ENCODE measurements around the gene PCSK6.
"Not testable (repeated sequence)": the region's sequence is repeated elsewhere in the genome, so short reads cannot be mapped to it uniquely, and the experiment has no call there.

PCSK6 gene

DNA sequence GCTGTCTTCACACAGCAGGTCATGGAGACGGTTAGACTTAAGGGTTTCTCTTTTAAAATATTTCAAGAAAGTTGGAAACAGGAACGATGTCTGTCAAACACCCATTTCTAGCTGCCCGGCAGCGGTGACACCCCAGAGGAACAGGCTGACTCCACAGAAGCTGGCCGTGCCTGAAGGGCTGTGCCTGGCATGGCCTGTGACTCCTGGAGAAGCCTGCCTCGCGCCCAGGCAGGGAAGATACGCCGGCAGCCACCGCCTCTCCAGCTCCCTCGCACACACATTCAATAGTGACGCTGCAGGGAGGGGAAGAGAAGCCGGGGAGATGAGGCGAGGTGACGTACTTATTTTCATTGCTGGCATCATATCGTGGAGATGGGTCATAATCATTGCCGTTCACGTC lies 59.9 kb downstream of the PCSK6 start:
- no peak for DNase-seq (ENCODE audit: low spot score)

DNA sequence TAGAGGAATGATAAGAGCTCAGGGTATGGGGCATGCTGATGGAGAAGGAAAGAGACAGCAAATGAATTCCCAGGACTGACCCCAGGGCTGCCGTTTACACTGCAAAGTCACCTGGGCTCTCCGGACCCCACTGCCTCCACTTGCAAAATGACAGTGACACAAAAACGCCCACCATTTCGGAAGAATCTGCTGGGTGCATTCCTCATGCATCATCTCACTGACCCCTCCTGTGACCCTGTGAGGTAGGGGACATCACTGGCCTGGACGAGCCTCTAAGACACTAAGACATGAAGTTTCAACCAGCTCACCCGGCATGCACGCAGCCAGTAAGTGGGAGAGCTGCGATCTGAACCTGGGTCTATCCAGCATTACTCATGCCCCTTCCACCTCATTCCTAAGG lies 60.3 kb downstream of the PCSK6 start:
- no peak for DNase-seq (ENCODE audit: low spot score)

DNA sequence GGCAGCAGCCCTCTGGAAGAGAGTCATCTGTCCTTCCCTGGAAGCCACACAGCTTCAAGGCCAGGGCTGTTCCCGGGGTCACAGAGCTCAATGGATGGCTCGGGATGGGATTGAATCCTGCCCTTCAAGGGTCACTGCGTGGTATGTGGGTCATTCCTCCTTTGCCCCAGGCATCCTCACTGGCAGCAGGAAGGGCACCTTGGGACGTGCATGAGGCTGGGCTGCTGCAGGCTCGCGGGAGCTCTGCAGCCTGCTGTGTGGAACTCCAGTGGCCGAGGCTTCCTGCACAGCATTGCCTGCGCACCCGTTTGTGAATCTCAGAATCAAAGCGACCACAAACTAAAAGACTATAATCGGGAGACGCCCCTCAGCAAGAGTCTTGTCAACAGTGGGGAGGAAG lies 60.7 kb downstream of the PCSK6 start:
- DNase-seq (ENCODE audit: low spot score), result no peak

DNA sequence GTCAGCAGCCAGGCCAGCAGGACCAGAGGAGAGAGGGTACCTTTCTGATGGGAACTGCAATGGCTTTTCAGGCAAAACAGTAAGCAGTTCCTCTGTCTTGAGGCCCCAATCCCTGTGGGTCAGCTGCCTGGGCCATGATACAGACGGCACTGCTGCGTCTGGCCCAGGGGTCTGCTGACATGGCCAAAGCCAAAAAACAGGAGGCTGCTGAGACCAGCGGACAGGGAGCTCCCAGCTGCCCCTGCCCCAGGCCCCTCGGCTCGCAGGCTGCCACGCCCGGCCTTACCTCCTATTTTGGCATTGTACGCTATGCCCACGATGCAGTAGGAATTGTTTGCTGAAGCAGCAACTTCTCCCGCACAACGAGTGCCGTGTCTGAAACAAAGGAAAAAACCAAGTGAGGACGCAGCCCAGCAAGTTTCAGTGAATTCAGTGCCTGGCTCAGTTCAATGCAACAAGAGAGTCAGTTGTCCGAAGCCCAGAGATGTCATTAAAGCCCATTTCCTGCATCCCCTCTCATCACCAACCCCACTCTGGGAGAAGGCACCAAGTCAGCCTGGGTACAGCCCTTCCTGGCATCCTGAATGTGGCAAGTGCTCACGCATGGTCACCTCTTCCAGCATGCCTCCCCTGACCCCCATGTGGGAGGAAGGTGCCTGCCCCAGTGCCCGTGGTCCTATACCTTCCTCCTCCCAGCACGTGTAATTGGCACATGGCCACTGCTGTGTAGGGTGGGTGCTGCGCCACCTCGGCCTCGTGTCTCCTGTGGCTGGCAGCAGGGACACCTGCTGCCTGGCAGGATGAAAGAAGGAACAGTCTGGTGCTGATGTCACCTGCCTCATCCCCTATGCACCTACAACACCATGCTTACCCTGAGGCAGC lies 61.7 kb downstream of the PCSK6 start:
- DNase-seq (ENCODE audit: low spot score), result no peak

DNA sequence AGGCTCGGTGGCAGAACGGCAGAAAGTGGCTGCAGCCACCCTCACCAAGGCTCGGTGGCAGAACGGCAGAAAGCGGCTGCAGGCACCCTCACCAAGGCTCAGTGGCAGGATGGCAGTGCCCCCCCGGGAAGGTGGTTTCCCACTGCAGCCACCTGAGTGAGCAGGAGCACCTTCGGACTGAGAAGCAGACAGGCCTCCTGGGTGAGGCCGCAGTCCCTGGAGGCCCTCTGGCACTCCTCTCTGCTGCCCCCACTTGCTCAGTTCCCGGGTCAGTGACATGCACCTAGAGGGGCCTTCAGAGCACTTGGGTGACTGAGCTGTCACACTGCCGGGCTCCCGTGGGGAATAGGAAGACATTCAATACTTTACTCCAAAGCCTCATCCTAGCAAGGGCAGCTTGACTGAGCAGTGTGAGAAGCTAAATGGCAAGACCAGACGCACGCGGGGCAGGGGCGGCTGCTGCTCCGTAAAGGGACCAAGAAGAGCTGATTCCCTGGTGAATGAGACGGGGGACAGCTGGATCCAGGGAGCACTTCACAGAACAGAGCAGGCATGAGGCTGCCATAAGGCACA lies 62.7 kb downstream of the PCSK6 start:
- no peak for DNase-seq (ENCODE audit: low spot score)

DNA sequence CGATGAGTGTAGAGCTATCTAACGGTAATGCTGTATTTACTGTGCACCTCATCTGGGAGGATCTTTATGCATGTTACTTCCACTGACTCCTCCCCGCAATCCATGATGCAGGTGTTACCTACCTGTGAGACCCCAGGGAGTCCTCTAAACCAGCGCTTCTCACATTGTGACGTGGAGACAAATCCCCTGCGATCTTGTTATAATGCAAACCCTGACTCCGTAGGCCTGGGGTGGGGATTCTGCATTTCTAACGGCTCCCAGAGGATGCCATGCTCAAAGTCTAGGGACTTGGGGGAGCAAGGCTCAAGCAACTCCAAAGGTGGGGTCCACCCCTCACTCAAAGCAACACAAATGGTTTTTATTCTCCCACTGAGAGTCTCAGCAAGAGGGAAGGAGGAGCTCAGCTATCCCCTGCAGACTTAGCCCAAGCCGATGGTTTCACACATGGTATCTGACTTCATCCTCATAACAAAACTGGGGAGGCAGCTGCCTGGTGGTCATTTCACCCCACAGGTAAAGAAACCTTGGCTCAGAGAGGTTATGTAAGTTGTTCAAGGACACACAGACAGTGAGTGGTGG lies 63.6 kb downstream of the PCSK6 start:
- DNase-seq (ENCODE audit: low spot score), result no peak

DNA sequence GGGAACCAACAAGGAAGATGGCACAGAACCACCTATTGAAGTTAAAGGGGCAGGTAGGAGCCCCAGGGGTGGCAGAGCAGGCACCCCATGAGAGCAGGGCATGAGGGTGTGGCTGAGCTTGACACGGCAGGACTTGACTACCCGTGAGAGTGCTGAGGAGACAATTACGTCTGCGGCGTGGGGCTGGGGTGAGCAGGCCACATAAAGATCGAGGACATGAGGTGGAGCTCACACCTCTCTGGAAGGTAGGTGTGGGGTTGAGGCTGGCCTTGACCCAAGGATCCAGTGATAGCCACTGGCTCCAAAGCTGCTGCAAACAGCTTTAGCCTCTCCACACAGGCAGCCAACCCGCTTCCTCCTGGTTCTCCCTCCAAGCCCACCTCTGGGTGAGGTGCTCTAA lies 64.5 kb downstream of the PCSK6 start:
- no peak for DNase-seq (ENCODE audit: low spot score)

DNA sequence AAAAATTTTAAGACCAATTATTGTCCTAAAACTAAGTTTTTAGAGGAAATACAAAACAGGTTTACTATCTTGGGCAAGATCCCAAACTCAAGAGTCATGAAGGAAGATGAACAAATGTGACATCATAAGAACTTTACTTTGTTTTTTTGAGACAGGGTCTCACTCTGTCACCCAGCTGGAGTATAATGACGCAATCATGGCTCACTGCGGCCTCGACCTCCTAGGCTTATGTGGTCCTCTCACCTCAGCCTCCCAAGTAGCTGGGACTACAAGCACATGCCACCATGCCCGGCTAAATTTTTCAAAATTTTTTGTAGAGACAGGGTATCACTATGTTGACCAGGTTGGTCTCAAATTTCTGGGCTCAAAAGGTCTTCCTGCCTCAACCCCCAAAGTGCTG lies 69.3 kb downstream of the PCSK6 start:
- no peak for DNase-seq (ENCODE audit: low spot score)

DNA sequence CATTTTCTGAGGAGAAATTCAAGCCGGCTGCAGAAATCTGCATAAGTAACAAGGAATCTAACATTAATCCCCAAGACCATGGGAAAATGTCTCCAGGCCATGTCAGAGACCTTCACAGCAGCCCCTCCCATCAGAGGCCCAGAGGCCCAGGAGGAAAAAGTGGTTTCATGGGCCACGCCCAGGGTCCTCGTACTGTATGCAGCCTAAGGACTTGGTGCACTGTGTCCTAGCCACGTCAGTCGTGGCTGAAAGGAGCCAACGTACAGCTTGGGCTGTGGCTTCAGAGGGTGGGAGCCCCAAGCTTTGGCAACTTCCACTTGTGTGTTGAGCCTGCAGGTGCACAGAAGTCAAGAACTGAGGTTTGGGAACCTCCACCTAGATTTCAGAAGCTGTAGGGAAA lies 73.0 kb downstream of the PCSK6 start:
- DNase-seq (ENCODE audit: low spot score), result not testable (repeated sequence)

DNA sequence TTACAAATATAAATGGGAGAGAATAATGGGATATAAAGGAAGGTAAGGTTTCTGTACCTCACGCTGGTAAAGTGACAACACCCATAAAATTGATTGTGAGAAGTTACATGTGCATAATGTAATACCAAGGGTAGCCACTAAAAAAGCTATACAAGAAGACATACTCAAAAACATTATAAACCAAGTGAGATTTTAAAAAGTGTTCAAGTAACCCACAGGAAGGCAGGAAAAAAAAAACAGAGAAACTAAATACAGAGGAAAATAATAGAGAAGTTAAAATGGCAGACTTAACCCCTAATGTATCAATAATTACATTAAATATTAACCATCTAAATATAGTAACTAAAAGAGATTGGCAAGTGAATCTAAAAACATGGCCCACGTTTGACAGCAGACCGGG lies 76.3 kb downstream of the PCSK6 start:
- DNase-seq (ENCODE audit: low spot score), result no peak

DNA sequence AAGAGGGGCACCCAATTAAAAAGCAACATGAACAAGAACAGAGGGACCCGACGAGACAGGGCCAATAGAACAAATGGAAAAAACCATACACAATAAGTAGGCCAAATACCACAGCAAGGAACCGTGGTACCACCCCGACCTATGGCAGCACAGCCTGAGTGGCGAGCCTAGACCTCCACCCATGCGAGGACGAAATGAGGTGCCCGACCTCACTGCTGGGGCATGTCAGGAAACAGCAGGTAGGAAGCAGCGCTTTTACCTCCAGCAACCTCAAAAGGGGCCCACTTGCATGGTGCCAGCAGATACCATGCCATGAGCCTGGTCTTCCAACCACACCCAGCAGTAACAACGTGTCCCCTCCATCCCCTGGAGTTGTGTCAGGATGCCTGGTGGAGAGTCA lies 77.9 kb downstream of the PCSK6 start:
- no peak for DNase-seq (ENCODE audit: low spot score)

DNA sequence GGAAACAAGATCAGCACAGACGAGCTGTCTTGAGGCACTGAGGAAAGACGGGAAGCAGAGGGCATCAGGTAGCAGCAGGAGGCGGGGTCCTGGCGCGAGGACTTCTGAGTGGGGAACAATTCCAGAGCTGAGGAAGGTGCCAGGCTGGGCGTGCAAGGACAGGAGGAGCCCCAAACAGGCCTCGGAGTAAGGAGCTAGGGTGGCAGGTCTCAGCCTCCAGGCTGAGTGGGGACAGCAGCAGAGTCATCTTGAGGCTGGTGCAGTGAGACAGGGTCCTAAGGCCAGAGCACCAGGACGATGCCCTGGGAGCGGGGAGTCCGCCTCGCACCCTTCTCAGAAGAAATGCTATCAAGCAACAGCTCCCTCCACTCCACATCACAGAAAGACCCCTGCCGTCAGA lies 78.4 kb downstream of the PCSK6 start:
- no peak for DNase-seq (ENCODE audit: low spot score)

DNA sequence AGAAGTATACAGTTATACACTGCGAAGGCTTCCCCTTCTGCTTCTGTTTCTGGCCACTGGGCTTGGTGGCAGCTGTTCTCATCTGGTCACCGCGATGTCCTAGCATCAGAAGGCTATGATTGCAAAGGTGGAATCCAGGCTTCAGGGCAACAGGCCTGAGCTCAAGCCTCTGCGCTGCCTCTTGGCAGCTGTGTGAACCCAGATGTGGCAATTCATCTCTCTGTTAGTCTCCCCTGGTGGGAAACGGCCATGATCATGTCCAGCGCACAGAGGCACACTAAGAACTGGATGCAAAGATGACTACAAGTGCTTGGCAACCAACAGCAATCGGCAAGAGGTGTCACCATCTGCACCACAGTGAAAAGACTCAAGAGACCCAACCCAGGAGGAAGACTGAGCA lies 78.9 kb downstream of the PCSK6 start:
- DNase-seq (ENCODE audit: low spot score), result no peak

DNA sequence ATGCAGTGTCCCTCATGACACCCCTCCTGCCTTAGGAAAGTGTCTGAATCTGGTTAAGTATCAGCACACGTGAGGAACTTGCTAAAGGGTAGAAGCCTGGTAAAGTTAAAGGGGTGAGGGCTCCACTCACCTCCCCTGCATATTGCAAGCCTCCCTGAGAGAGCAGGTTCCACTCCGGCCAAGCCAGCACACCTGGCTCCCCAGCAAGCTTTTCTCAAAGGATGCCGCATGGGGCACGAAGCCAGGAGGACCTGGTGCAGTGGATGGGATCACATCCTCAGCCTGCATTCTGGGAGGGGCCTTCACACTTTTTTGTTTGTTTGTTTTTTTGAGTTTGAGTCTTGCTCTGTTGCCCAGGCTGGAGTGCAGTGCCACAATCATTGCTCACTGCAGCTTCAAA lies 79.9 kb downstream of the PCSK6 start:
- no peak for DNase-seq (ENCODE audit: low spot score)

DNA sequence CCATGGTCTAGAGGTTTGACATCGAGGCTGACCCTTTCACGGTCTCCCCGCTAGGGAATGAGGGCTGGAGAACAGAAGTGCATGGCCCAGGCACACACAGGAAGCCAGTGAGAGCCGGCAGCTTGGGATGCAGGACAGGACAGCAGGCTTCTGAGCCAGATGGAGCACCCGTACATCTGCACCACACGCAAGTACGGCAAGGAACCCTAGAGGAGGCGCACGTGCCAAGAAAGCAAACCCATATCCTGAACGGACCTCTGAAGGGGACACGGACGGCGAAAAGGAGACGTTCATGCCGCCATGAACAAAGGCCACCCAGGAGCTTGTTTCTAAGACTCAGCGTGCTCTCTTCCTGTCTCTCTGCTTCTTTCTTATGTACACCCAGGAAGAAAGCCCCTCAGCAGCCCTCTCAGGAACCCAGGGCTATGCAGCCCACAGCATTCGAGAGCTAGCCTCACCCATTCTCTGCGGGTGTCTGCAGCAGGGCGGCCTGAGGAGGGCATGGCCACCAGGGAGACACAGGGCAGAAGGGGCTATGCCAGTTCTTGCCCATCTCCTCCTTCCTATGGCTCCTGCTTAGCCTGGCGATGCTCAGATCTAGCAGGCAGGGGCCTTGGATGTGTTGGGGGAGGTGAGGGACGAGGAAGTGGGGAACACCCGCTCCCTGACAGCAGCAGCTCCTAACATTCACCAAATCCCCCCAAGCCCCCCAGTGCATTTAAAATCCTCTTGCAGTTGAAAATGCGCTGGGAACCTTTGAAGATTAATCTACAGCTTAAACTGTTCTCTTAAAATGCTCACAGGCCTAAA lies 81.3 kb downstream of the PCSK6 start:
- DNase-seq (ENCODE audit: low spot score), result no peak

DNA sequence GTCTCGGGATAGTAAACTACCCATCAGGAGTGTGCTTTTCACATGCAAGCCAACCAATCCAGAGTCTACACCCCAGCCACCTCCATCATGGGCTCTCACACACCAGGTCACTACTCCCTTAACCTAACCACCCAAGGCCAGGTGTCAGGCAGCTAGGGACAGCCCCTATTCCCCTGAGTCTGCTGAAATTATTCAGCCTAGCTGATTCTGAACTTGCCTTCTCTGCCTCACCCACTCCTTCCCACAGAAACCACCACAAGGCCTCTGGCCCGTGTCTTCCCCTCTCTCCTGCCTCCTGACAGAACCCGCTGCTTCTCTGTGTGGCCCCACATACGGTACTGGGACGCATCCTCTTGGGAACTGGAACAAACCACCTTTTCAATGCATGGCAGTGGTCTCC lies 82.1 kb downstream of the PCSK6 start:
- DNase-seq (ENCODE audit: low spot score), result no peak

DNA sequence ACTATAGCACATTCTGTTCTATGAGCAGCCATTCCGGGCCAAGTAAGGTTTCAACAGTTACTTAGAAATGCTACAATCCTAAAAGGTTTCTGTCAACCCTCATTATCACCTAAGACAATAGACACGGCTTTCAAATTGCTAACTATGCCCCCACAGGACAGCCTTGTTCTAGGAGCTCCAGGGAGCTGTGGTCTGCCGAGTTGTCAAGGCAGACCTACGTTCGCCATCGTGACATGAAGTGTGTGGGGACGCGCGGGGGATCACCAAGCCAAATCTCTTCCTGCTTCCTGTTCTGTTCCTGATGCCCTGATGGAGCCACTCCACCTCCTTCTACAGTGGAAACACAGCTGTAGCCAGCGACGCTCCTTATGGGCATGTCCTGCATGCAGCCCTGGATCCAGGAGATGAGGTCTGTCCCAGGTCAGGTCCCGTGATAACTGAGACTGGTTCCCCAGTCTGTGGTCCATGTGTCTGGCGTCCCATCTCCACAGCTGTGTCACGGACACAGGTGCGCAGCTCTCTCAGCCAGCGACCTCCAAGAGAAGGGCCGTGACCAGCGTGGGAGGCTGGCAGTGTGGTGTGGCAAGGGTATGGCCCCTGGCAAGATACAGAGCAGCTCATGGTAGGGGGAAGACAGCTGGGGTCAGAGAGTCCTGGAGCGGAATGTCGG lies 82.8 kb downstream of the PCSK6 start:
- DNase-seq (ENCODE audit: low spot score), result no peak

DNA sequence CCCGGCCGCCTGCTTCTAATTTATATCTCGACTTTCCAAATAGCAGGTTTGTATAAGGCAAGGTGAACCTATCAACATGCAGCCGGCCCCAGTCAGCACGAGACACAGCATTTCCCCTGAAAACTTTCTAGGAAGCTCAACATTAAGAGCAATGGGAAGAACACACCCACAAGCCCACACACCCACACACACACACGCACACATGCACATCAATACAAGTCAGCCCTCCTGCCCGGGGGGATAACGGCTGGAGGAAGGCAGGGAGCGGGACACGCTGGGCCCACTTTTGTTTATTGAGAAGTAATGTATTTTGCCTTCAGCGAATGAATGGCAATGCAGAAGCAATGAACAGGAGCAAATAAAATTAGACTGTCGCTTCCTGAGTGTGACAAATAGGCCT lies 83.5 kb downstream of the PCSK6 start:
- no peak for DNase-seq (ENCODE audit: low spot score)

DNA sequence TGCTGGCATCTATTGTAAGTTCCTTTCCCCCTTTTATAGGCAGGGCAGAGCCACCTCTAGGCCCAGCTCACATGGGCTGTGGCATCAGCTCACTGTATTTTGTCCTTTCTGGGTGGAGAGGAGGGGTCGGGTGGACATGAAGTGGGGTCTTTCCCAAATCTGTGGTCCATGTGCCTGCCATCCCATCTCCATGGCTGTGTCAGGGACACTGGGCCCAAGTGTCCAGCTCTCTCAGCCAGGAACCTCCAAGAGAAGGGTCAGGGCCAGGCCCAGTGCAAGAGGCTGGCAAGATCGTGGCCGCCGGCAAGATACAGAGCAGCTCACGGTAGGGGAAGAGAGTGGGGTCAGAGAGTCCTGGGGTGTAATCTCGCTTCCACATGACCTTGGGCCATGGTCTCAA lies 85.3 kb downstream of the PCSK6 start:
- DNase-seq (ENCODE audit: low spot score), result no peak

DNA sequence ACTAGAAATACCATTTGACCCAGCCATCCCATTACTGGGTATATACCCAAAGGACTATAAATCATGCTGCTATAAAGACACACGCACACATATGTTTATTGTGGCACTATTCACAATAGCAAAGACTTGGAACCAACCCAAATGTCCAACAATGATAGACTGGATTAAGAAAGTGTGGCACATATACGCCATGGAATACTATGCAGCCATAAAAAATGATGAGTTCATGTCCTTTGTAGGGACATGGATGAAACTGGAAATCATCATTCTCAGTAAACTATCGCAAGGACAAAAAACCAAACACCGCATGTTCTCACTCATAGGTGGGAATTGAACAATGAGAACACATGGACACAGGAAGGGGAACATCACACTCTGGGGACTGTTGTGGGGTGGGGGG lies 86.6 kb downstream of the PCSK6 start:
- not testable (repeated sequence) for DNase-seq (ENCODE audit: low spot score)

DNA sequence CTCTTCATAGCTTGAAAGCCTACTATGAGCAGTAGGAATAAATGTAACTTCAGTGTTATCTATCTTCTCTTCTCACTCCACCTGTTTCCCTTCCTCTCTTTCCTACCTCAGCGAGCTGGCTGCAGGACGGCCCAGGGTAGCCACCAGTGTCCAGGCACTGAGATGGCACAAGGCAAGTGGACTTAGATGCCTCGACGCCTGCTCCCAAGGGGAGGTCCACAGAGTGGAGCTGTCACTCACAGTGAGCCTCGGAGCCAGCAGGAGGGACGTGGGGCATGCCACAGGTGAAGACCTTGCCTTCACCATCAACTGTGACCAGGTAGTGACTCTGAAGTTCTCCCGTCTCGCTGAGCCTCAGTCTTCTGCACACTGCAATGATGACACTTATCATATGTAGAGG lies 88.2 kb downstream of the PCSK6 start:
- no peak for DNase-seq (ENCODE audit: low spot score)

DNA sequence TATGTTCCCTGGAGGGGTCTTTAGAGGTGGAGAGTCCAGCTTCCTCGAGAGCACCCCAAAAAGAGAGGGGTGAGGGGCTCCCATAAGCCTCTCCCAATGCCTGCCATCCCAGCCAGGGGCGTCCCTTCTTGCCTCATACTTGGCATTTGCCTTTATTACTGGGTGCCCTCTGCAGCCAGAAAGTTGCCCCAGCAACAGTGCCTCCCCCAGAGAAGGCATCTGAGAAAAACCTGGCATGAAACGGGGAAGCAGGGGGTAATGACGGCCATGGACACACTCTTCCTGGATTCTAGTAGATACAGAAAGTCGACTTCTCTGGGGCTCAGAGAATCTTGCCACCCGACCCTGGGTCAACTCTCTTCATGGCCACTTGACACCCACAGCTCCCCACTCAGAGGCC lies 90.1 kb downstream of the PCSK6 start:
- no peak for DNase-seq (ENCODE audit: low spot score)
